ENCODE measurements around the gene XRCC4.

DNA sequence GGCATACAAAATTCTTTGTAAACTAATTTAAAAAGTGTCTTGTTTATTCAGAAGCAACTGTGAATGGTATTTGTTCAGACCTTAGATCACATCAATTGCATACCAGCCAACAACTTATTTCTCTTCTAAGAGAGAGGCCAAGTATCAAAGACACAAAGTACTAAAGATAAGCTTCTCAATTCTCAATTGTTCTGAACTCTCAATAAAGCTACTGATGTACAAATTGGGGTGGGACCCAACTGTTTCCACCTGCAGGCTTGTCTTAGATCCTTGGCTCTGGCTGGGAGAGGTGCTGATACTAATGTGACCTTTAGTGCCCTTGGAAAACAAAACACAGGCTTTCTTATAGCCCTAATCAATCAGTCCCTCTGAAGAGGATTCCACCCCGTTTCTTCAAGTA is 22.1 kb downstream of the XRCC4 start:
- TF ChIP-seq HDGF (IDR thresholded peaks at IDR 0.05; ENCODE audit: borderline replicate concordance) = no peak
- no peak for TF ChIP-seq FOXM1 (IDR thresholded peaks at IDR 0.05; ENCODE audit: borderline replicate concordance)
- TF ChIP-seq, protein P1, sequence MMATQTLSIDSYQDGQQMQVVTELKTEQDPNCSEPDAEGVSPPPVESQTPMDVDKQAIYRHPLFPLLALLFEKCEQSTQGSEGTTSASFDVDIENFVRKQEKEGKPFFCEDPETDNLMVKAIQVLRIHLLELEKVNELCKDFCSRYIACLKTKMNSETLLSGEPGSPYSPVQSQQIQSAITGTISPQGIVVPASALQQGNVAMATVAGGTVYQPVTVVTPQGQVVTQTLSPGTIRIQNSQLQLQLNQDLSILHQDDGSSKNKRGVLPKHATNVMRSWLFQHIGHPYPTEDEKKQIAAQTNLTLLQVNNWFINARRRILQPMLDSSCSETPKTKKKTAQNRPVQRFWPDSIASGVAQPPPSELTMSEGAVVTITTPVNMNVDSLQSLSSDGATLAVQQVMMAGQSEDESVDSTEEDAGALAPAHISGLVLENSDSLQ (IDR thresholded peaks at IDR 0.05) = no peak
- no peak for TF ChIP-seq SP1 (IDR thresholded peaks at IDR 0.05)
- no peak for TF ChIP-seq ZNF384 (IDR thresholded peaks at IDR 0.05)
- TF ChIP-seq SUZ12 (IDR thresholded peaks at IDR 0.05) = no peak
- no peak for TF ChIP-seq ELF4 (IDR thresholded peaks at IDR 0.05)
